Panc1 (cell line): ENCODE data around the gene UCP3. TPM values are rescaled to one million over a fixed set of nuclear protein-coding genes. Genes with fewer than 3 reads are reported as not detected.

ENCODE experiments used
- ATAC-seq: fragments of 200-7000 bp; cut with Tn5 transposase; 2 replicates; pipeline ENCODE4 v1.9.1; 2020; ENCODE audit warnings: mild to moderate bottlenecking, moderate library complexity
- BruUV-seq: library from RNA; stranded (reverse); fragments of 400-500 nt; replicated peaks from 2 replicates; lab custom pipeline; 2021; lab: Mats Ljungman, UMichigan
- CTCF ChIA-PET: fragments of 300-600 bp; sonication (Branson Sonifier 250); formaldehyde crosslinking; loops from one replicate; lab custom pipeline; 2022; ENCODE audit warnings: antibody characterized with exemption; lab: Charles Lee
- POLR2A ChIA-PET: fragments of 300-600 bp; sonication (Branson Sonifier 250); formaldehyde crosslinking; loops from one replicate; lab custom pipeline; 2022; ENCODE audit warnings: antibody characterized with exemption; lab: Charles Lee
- DNase-seq: peaks from one replicate; pipeline ENCODE4 v3.0.0-alpha.2; 2010; ENCODE audit warnings: low read depth, low spot score
- H3K27ac ChIP-seq: 2 replicates; pipeline ENCODE4 v1.5.1; 2011; ENCODE audit warnings: mild to moderate bottlenecking, low read length, inconsistent platforms
- H3K27me3 ChIP-seq: fragments of 200-500 bp; sonication (Bioruptor generic); 2 replicates; pipeline ENCODE4 v1.6.0; 2014; ENCODE audit warnings: low read length, inconsistent platforms; ENCODE audit not compliant: control insufficient read depth, insufficient read depth
- H3K36me3 ChIP-seq: fragments of 200-500 bp; sonication (Bioruptor generic); 2 replicates; pipeline ENCODE4 v1.5.1; 2014; ENCODE audit warnings: inconsistent platforms, mild to moderate bottlenecking, low read length, moderate library complexity; ENCODE audit not compliant: control insufficient read depth, insufficient read depth
- H3K4me1 ChIP-seq: 2 replicates; pipeline ENCODE4 v1.5.1; 2011; ENCODE audit warnings: inconsistent platforms, mild to moderate bottlenecking, low read length, moderate library complexity; ENCODE audit not compliant: control insufficient read depth, insufficient read depth
- H3K4me3 ChIP-seq, 2 experiments: 2 replicates each; pipeline ENCODE4 v1.5.1; 2011 to 2012; ENCODE audit warnings: low read depth in 2 of 2, low read length in 2 of 2, mild to moderate bottlenecking in 2 of 2, inconsistent platforms in 1 of 2, moderate library complexity in 1 of 2
- H3K9me3 ChIP-seq: fragments of 200-500 bp; sonication (Bioruptor generic); 2 replicates; pipeline ENCODE4 v1.5.1; 2014; ENCODE audit warnings: low read depth, mild to moderate bottlenecking, inconsistent platforms, low read length, moderate library complexity; ENCODE audit not compliant: control insufficient read depth, insufficient read depth
- CTCF ChIP-seq: fragments of 450-650 bp; IDR thresholded peaks from 2 replicates; pipeline ENCODE4 v1.5.1; 2017; ENCODE audit warnings: mild to moderate bottlenecking
- POLR2AphosphoS5 ChIP-seq: IDR thresholded peaks from 2 replicates; pipeline ENCODE4 v1.6.1; 2012; ENCODE audit warnings: mild to moderate bottlenecking, low read depth, low read length, moderate library complexity
- REST ChIP-seq, 2 experiments: IDR thresholded peaks; 2 replicates each; pipeline ENCODE4 v1.6.1; 2011 to 2012; ENCODE audit warnings: low read depth in 2 of 2, control low read depth in 1 of 2, low read length in 1 of 2, mild to moderate bottlenecking in 1 of 2, moderate library complexity in 1 of 2; ENCODE audit not compliant: insufficient read depth in 1 of 2
- SIN3A ChIP-seq: IDR thresholded peaks from 2 replicates; pipeline ENCODE4 v1.6.1; 2012; ENCODE audit warnings: low read depth, mild to moderate bottlenecking, low read length, moderate library complexity, borderline replicate concordance; ENCODE audit not compliant: insufficient read depth
- TCF7L2 ChIP-seq: IDR thresholded peaks from 2 replicates; pipeline ENCODE4 v1.6.1; 2011; ENCODE audit warnings: mild to moderate bottlenecking, low read depth, low read length, inconsistent platforms
- in situ Hi-C: cut with HindIII; loops from 2 replicates; pipeline ENCODE4 v1.10.0; 2016; ENCODE audit warnings: low sequenced_read_pairs, low pct_unique_long_range_greater_than_20kb
- intact Hi-C: fragments of 100-400 bp; cut with micrococcal nuclease; formaldehyde crosslinking; loops from one replicate; pipeline ENCODE4 v1.10.0; 2022; ENCODE audit not compliant: unreplicated experiment
- total RNA-seq: library from RNA; stranded (reverse); gene quantifications from one replicate; pipeline ENCODE4 v1.2.1, GENCODE V29; 2021; ENCODE audit not compliant: unreplicated experiment

The UCP3 gene
- total RNA-seq, 1 experiment from 2014 or later, result 0.46 TPM

GRCh38 chr11:74002832-74003231, 6.1 kb downstream of the UCP3 start:
- no peaks in the 10 kb centered on the region for H3K4me1 ChIP-seq
- no peaks in the 10 kb centered on the region for H3K27me3 ChIP-seq
- H3K36me3 ChIP-seq, result no peaks in the 10 kb centered on the region
- no peaks in the 10 kb centered on the region for H3K9me3 ChIP-seq
- no peak overlapping the region for H3K27ac ChIP-seq
- ATAC-seq, result no peak
- POLR2A ChIA-PET, result no interaction called here
- no TSS peak for BruUV-seq
- DNase-seq, result no peak
- TF ChIP-seq SIN3A, result no peak
- no peak for TF ChIP-seq CTCF
- TF ChIP-seq POLR2AphosphoS5, result no peak
- no peak for TF ChIP-seq TCF7L2
- no peak for TF ChIP-seq REST (IDR thresholded peaks at IDR 0.05; ENCODE audit: insufficient read depth in 1 of 2, low read depth in 2 of 2, low read length in 1 of 2)
- CTCF ChIA-PET, result no interaction called here
- in situ Hi-C loops (no loop called here), intact Hi-C loops (no loop called here)
- no peak overlapping the region for H3K4me3 ChIP-seq

GRCh38 chr11:74001822-74002286, 7.0 kb downstream of the UCP3 start:
- H3K9me3 ChIP-seq, result no peaks in the 10 kb centered on the region
- H3K4me1 ChIP-seq, result no peaks in the 10 kb centered on the region
- H3K36me3 ChIP-seq, result no peaks in the 10 kb centered on the region
- no peaks in the 10 kb centered on the region for H3K27me3 ChIP-seq
- BruUV-seq, result no TSS peak
- ChIA-PET POLR2A (no interaction called here), CTCF (interaction anchor here (0.5 kb wide), 1 partner anchor 239 kb away, joined by 8 read pairs; no protein-coding TSS in a partner anchor)
- DNase-seq, result no peak
- TF ChIP-seq POLR2AphosphoS5, result no peak
- TF ChIP-seq REST (IDR thresholded peaks at IDR 0.05; ENCODE audit: insufficient read depth in 1 of 2, low read depth in 2 of 2, low read length in 1 of 2), result no peak
- TF ChIP-seq TCF7L2, result no peak
- TF ChIP-seq SIN3A, result no peak
- no peak for TF ChIP-seq CTCF
- in situ Hi-C loops, result no loop called here
- no peak overlapping the region for H3K27ac ChIP-seq
- intact Hi-C loops, result no loop called here
- H3K4me3 ChIP-seq, result no peak overlapping the region
- ATAC-seq, result no peak
